ENCODE results near the gene ASB10. TPM values are rescaled to one million over a fixed set of nuclear protein-coding genes. Genes with fewer than 3 reads are reported as not detected.

The ASB10 gene
- total and polyA plus RNA-seq, 2 of the 13 experiments (the other 11 are each of a cell fraction or from before 2014, with no cell fraction given) = not detected

- TF ChIP-seq TFDP1 (CRISPR knock-in tag; IDR thresholded peaks at IDR 0.05; ENCODE audit: borderline replicate concordance) = no peak
- TF ChIP-seq IKZF4 (CRISPR knock-in tag; IDR thresholded peaks at IDR 0.05; ENCODE audit: borderline replicate concordance, low read depth, not compliant biosample characterization) = no peak
Measured at GRCh38 chr7:151140826-151141225, 46.2 kb downstream of the ASB10 start (continued).

- no peaks in the 10 kb centered on the region for H3K9me3 ChIP-seq (ENCODE audit: low read length)
- DNase-seq (ENCODE audit: low spot score) = no peak
- TF ChIP-seq ZBTB42 (CRISPR knock-in tag; IDR thresholded peaks at IDR 0.05) (no peak), MAF1 (CRISPR knock-in tag; IDR thresholded peaks at IDR 0.05; ENCODE audit: borderline replicate concordance) (no peak), YY1 (IDR thresholded peaks at IDR 0.05; ENCODE audit: insufficient read depth, insufficient replicate concordance, low read depth, low read length) (no peak), ZNF326 (CRISPR knock-in tag; IDR thresholded peaks at IDR 0.05; ENCODE audit: borderline replicate concordance) (no peak), ZNF503 (CRISPR knock-in tag; IDR thresholded peaks at IDR 0.05) (no peak), ZBTB26 (CRISPR knock-in tag; IDR thresholded peaks at IDR 0.05; ENCODE audit: borderline replicate concordance) (no peak), SSRP1 (CRISPR knock-in tag; IDR thresholded peaks at IDR 0.05) (no peak), SKI (IDR thresholded peaks at IDR 0.05; ENCODE audit: partially characterized antibody) (no peak), ZSCAN20 (CRISPR knock-in tag; IDR thresholded peaks at IDR 0.05; ENCODE audit: borderline replicate concordance) (no peak), ZBTB8A (CRISPR knock-in tag; IDR thresholded peaks at IDR 0.05; ENCODE audit: borderline replicate concordance, low read depth) (no peak), ZZZ3 (CRISPR knock-in tag; IDR thresholded peaks at IDR 0.05; ENCODE audit: borderline replicate concordance) (no peak), ZNF256 (CRISPR knock-in tag; conservative IDR thresholded peaks at IDR 0.05) (no peak), MAFG (CRISPR knock-in tag; IDR thresholded peaks at IDR 0.05) (no peak), ZNF773 (CRISPR knock-in tag; IDR thresholded peaks at IDR 0.05; ENCODE audit: borderline replicate concordance) (no peak)
- BruUV-seq (replicated peaks) = no TSS peak
- H3K9ac ChIP-seq (ENCODE audit: insufficient read depth, low read depth, low read length) = no peak overlapping the region
- ATAC-seq = no peak
- in situ Hi-C loops (cut with HindIII; ENCODE audit: extremely low pct_ligation_motif_present, low pct_unique_long_range_greater_than_20kb) (no loop called here), intact Hi-C loops (cut with micrococcal nuclease; ENCODE audit: unreplicated experiment) (loop anchor here (10.0 kb wide), 1 partner anchor 165 kb away; no protein-coding TSS in a partner anchor)
- peaks cover 21 to 54% of the 10 kb centered on the region in 2 experiments for H3K36me3 ChIP-seq (replicated peaks in 1 of 2; ENCODE audit: control insufficient read depth in 1 of 2, insufficient read depth in 2 of 2, low read length in 2 of 2)
- POLR2A ChIA-PET = no interaction called here
- no peak overlapping the region for H3K27ac ChIP-seq (ENCODE audit: extremely low read length, insufficient read depth, low read length)
- H3K4me2 ChIP-seq (ENCODE audit: low read depth, low read length) = no peak overlapping the region
- H3K4me1 ChIP-seq (ENCODE audit: insufficient read depth, low read length) = no peaks in the 10 kb centered on the region
- WGBS (ENCODE audit: low lambda C conversion rate) = 95% methylated on average over 9 of the region's 9 CpGs
- H4K20me1 ChIP-seq (ENCODE audit: insufficient read depth, low read length) = no peaks in the 10 kb centered on the region
- no peak overlapping the region for H3K4me3 ChIP-seq (replicated peaks in 1 of 3; ENCODE audit: insufficient read depth in 1 of 3, low read depth in 2 of 3, low read length in 3 of 3)
- CTCF ChIA-PET (ENCODE audit: low intra/inter-chr PET ratio, low total read pairs) = no interaction called here
- no peaks in the 10 kb centered on the region for H3K27me3 ChIP-seq (ENCODE audit: control insufficient read depth in 1 of 2, insufficient read depth in 2 of 2, low read length in 2 of 2)
- H3K79me2 ChIP-seq (ENCODE audit: insufficient read depth, low read length) = no peaks in the 10 kb centered on the region
- no peak for FAIRE-seq
- no peak overlapping the region for H2AFZ ChIP-seq (ENCODE audit: low read length)
Measured at GRCh38 chr7:151139791-151140190, 47.3 kb downstream of the ASB10 start.
